DMS79 (cell line): ENCODE data around the gene RAPGEF1.
A peak's percentile ranks its signal among the peaks of the same experiment; 100 is the strongest.
"Not testable (repeated sequence)": the region's sequence is repeated elsewhere in the genome, so short reads cannot be mapped to it uniquely, and the experiment has no call there.

Experiments
- DNase-seq: peaks from one replicate; lab custom pipeline; 2025; lab: John Stamatoyannopoulos, UW

RAPGEF1 gene

DNA sequence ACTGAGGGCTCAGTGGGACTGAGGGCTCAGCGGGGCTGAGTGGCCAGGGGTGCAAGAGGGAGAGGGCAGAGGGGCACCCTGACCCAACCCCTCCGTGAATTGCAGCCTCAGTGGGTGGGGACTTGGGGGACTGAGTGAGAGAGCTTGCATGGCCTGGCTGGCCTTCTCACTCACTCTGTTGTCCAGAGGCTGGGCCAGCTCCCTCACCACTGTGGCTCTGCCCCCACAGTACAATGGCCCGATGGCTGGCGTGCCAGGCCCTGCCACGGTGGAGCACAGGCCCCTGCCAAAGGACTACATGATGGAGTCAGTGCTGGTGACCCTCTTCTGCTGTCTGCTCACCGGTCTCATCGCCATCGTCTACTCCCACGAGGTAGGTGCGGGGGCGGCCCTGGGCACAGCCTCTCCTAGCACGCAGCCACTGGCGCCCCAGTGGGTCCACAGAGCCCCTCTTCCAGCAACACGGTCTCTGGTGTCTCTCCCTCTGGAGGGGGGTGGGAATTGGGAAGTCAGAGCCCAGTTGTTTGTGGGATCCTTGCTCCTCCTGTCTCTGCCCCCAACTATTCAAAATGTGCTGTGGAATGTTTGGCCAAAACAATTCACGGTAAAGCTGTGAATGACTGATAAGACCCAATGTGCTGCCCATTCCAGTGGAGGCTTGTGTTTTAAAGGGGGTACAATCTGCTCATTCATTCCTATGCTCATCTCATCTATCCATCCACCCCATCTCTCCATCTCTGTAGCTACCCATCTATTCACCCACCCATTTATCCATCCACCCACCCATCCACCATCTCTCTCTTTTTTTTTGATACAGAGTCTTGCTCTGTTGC lies 183.8 kb downstream of the RAPGEF1 start:
- no peak for DNase-seq

DNA sequence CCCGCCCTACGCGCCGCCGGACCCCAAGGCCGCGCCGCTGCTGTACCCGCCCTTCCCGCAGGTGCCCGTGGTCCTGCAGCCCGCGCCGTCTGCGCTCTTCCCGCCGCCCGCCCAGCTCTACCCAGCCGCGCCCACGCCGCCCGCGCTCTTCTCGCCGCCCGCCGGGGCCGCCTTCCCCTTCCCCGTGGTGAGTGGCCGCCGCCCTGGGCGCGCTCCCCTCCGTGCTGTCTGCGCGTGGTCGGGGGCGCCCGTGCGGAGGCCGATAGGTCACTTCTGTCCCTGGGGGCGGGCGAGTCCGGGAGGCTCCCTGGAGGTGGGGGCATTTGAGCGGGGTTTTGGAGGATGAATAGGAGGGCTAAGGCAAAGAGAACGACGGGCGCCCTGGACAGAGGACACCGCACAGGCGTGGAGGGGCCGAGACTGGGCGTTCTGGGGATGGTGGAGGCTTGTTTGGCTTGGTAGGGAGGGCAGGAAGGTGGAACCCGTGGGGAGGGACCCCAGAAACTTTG lies 185.0 kb downstream of the RAPGEF1 start:
- DNase-seq = no peak

DNA sequence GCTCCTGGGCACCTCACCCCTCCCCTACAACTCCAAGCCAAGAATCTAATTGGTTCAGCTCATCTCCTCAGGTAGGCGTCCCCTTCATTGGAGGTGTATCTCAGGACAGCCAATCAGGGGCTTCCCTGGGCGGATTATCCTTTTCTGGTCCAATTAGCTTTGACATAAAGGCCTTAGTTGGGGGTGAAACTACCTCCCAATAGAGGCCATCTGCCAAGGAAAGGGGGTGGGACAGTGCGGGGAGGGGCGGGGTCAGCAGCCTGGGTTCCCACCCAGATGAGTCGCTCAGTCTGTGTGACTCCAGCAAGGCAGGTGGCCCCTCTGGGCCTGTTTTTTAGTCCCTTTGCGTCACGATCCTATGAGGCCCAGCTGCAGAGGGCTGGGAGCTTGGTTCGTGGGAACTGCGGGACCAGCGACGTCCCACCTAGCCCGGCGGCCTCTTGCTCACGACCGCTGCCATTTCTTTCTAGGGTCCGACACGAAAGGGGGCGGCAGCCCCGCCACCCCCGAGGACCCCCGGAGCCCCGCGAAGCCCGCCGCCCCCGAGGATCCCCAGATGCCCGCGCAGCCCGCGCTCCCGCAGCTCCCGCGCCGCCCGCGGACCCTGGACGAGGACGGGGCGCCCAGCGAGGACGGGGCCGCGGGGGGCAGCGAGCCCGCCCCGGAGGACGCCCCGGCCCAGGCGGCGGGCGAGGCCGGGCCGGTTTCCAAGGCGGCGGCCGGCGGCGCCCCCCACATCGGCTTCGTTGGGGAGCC lies 185.6 kb downstream of the RAPGEF1 start:
- DNase-seq = no peak

DNA sequence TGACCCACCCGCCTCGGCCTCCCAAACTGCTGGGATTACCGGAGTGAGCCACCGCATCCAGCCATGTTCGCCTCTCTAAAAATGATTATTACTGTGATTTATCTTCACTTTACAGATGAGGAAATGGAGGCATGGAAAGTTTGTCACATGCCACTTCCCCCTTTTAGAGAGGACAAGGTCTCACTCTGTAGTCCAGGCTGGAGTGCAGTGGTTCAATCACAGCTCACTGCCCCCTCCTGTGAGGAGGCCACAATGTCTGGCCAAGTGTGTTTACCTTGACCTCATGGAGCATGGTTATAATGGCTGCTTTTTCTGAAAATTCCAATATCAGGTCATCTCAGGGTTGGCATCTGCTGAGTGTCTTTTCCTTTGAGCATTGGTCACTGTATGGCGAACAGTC lies 187.8 kb downstream of the RAPGEF1 start:
- DNase-seq = no peak

DNA sequence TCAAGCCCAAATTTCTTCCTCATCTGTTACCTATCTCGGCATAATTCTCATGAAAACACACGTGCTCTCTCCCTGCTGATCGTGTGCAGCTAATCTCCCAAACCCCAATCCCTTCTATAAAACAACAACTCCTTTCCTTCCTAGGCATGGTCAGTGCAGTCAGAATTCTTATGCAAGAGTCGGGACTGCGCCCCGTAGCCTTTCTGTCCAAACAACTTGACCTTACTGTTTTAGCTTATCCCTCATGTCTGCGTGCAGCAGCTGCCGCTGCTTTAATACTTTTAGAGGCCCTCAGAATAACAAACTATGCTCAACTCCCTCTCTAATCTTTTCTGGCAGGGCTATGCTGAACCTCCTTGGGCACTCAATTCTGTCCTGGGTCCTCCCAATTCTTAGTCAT lies 189.4 kb downstream of the RAPGEF1 start:
- not testable (repeated sequence) for DNase-seq

DNA sequence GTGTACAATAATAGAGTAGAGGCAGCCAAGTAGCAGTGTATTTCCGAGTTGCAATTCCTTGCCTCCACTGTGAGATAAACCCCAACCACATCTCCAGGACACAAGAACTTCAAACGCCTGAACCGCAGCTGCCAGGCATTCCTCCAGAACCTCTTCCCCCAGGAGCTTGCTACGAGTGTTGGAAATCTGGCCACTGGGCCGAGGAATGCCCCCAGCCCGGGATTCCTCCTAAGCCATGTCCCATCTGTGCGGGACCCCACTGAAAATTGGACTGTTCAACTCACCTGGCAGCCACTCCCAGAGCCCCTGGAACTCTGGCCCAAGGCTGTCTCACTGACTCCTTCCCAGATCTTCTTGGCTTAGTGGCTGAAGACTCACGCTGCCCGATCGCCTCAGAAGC lies 190.7 kb downstream of the RAPGEF1 start:
- not testable (repeated sequence) for DNase-seq

DNA sequence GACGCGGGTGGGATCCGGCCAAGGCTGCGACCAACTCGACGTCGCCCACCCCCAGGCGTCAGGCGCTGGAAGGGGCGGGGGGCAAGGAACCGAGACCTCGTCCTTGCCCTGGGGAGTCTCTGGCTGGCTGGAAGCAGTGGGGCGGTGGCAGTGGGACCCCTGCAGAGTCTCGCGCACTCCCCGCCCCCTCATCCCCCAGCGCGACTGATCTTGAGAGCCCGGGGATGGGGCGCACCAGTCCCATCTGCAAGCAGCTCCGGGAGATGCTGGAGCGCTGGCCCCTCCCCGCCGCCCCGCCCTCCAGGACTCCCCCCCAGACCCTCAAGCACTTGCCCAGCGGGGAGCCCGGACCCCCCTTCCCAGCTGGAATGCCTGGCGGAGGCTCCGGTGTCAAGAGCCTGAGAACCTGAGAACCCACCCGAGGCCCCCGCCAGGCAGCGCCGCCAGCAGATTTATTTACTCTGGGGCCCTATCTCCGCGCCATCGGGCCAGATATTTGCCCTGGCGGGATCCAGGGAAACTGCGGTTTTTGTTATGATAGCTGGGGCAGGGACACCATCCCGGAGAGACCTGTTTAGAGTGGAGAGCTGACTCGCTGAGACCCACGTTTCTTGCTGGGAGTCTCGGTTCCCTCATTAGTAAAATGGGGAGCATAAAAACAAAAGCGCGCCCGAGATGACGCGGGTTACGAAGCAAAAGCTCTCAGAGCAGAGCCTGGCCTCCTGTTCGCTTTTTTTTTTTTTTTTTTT lies 193.4 kb downstream of the RAPGEF1 start:
- DNase-seq = peak; percentile 13

DNA sequence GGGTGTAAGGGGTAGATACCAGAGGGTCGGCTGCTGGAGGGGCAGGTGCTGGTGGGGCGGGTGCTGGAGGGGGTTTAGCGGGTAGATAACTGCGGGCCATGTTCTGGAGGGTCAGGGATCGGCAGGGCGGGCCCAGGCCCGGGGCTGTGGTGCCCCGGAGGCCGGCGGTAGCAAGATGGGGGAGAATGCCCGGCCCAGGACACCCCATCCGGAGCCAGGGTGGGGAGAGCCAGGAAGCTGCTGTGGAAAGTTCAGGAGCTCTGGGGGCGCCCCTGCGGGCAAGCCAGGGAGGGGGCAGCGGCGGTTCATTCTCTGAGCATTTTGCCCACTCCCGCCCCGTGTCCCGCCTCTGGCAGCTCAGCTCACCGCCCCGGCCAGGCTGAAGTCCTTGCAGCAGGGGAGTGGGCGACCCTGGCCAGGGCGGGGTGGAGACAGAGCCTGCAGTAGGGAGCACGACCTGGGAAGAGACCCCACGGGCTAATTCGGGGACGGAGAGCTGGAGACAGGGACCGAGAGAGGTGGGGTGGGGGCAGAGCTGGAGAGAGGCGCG lies 194.0 kb downstream of the RAPGEF1 start:
- DNase-seq = no peak

DNA sequence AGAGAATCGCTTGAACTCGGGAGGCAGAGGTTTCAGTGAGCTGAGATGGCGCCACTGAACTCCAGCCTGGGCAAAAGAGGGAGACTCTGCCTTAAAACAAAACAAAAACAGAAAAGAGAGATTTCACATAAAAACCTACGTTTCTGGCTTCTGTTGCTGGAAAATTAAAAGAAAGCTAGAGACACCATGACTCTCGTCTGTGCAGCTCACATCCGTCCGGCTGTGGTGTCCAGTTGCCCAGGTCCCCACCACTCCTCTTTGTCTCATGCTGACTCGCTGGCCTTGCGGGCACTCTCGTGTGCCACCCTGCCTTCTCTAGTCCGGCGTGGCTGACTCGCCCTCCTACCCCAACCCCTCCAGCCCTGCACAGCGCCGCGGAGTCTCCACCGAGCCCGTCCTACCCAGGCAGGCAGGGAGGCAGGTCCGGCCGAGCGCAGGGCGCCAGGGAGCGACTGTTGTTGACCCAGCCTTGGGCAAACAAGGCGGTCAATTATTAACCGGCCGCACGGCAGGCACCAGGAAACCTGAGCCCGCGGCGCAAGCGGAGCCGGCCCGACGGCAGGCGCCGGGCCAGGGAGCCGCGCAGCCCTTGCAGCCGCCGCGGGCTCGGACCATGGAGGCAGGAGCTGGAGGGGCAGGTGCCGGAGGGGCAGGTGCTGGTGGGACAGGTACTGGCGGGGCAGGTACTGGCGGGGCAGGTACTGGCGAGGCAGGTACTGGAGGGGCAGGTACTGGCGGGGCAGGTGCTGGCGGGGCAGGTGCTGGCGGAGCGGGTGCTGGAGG lies 194.7 kb downstream of the RAPGEF1 start, which contains the start of gene PRRT1B:
Gene PRRT1B, plus strand, starts transcription at position 521 of the 783 bp plus-strand sequence. Its CDS starts 93 bp downstream, at position 614.
- no peak for DNase-seq

DNA sequence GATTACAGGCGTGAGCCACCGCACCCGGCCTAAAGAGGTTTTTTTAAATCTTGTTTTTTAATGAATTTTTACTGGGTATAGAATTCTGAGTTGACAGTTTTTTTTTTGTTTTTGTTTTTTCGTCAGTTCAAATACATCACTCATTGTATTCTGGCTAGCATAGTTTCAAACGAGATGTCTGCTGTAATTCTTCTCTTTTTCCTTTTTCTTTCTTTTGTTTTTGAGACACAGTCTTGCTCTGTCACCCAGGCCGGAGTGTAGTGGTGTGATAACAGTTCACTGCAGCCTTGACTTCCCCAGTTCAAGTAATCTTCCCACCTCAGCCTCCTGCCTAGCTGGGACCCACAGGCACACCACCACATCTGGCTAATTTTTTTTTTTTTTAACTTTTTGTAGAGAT lies 196.7 kb downstream of the RAPGEF1 start:
- no peak for DNase-seq

DNA sequence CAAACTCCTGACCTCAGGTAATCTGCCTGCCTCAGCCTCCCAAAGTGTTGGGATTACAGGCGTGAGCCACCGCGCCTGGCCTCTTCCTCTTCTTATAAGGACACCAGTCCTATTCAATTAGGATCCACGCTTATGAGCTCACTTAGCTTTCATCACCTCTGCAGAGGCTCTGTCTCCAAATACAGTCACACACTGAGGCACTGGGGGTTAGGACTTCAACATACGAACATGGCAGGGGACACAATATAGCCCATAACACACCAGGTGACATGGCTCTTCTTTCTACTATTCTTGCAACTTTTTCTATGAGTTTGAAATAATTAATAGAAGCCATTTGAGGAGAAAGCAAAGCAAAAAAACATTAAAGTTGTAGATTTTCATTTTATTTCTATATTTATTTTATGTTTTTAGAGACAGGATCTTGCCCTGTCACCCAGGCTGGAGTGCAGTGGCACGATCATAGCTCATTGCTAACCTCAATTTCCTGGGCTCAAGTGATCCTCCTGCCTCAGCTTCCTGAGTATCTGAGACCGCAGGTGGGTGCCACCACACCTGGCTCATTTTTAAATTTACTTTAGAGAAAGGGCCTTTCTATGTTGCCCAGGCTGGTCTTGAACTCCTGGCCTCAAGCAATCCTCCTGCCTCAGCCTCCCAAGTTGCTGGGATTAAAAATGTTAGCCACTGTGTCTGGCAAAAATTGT lies 200.5 kb downstream of the RAPGEF1 start:
- DNase-seq = no peak

DNA sequence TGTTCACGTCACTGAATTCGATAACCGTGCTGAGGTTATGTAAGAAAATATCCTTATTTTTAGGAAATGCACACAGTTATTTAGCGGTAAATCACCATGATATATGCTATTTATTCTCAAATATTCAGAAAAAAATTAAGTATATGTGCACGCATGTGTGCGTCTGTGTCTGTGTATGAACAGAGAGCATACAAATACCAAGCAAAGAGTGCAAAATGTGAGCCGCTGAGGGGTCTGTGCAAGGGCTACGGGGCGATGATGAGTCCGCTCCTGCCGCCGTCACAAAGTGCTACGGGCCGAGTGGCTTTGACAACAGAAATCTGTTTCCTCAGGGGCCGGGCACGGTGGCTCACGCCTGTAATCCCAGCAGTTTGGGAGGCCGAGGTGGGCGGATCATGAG lies 201.9 kb downstream of the RAPGEF1 start:
- DNase-seq = no peak

DNA sequence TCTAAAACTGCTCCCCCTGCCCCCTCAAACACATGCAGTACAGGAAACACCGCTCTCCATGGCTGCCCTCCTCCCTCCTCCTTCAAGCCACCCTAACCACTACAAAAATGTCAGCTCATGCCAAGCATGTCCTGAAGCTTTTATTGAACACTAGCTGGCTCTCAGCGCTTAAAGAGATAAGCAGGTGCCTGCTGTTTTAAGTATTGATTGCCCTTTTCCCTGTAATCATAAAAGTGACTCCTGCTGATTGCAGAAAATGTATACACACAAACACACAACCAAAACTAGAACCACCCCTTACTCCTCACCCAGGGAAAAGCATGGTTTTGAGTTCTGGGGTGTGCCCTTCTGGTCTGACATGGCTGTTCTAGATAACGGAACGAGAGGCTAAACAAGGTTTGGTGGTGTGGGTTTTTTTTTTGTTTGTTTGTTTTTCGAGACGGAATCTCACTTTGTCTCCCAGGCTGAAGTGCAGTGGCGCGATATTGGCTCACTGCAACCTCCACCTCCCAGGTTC lies 205.1 kb downstream of the RAPGEF1 start:
- DNase-seq = peak; percentile 71

DNA sequence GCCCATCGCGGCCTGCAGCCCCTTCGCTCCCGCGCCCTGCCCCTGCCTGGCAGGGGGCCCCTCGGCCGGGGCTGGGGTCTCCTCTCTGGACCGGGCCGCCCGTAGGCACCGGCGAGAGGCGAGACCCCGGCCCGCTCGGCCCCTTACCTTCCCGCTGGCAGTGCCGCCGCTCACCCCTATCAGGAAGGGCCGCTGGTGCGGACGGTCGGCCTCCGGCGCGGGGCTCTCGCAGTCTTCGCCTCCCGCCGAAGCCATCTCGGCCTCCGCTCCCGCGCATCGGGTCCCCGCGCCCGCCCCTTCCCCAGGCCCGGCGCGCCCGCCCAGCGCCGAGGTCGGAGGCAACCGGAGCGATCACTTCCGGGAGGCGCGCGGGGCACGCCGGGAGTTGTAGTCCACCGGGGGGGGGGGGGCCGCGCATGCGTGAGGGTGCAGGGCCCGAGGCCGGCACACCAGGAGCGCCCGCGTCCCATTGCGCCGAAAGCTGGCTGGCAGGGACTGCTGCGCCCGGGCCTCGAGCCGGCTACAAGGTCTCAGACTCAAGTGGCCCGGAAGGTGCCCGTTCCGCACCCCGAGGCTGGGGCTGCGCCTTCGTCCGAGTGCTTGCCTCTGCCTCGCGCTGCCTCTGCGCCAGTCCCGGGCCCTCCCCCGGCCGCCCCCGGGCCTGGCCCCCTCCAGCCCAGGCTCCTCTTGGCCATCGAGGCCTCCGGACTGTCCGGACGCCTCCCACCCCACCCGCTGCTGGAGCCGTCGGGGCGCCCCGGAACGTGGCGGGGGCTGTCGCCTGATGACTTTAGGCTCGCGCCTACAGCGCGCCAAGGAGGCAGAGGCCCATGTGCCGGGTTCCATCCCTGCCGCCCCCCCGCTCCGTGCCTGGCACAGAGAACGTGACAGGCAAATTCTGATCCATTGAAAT lies 208.7 kb downstream of the RAPGEF1 start, which contains the start of gene UCK1:
Gene UCK1, minus strand, starts transcription at position 344 of the 913 bp plus-strand sequence. Its CDS starts 89 bp downstream, at position 255.
- peak; percentile 77 for DNase-seq

DNA sequence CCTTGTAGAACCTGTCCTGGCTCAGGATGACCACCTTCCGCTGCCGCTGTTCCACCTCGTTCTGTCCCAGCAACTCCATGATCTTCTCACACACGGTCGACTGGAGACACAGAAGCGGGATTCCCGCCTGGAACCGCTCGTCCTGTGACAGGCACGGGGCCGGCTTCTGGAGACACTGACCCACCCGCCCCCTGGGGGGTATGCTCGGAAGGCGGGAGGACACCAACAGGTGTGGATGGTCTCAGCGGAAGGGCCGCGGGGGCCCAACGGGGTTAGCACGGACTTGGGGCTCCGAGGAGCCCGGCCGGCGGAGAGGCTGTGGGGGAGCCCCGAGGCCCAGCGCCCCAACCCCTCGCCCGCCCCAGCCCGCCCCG lies 209.3 kb downstream of the RAPGEF1 start:
- no peak for DNase-seq

DNA sequence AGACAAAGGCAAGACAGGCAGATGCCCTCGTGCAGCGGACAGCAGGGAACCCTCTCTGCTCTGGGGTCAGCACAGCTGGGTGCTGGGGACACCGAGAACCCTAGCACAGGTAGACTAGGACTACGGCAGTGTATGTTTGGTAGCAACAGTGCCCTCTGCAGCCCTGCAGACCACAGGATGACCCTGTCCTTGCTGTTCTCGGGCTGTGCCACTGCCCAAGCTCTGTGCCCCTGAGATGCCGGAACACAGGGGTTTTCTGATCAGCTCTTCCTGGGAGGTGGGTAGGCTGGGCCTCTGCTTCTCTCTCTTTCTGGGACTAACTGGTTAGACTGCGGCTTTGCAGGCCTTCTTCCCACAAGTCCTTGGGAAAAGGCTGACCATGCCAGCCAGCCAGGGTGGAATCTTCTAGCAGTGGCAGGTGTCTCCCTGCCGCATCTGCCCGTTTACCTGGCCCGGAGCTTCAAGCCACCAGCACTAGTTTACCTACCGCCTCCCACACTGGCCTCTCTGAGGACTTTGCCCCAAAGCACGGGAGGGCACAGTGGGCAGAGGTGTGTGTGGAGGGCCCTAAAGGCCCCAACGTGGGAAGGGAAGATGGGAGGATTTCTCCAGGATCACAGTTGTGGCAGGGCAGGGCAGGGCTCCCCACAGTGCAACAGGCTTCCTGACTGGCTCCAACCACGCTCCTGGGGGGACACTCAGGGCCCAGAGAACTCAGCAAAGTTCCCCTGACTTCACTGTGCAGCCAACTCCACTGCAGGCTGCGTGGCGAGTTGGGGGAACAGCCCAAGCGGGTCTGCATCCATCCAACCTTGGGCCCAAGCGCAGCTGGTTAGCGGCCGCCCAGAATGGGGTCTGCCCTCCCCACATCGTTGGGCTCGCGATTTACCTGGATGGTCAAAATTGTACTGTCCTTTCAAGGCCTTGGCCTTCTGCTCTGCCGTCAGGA lies 210.0 kb downstream of the RAPGEF1 start:
- DNase-seq = no peak

DNA sequence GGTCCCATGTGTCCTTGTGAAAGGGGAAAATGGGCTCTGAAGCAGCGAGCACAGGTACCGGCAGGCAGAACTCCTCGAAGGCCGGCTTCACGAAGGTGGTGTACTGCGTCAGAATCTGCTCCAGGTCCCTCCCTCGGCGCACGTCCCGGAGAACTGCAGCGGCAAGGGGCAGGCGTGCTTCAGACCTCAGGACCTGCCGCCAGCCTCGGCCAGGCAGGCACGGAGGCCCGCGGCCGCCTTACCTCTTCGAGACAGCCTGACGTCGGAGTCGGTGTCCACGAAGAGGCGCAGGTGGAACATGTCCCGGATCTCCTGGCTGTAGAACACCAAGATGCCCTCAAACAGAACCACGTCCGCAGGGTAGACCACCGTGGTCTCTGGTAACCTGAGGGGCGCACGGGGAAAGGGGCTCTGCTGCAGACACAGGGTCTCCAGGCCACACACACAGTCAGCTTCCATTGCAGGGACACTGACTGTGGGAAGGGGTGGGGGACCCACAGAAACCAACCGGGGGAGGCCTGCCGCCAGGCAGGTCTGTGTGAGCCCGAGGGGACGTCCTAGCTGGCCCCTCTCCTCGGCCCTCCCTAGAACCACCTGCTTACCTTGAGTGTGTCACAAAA lies 210.9 kb downstream of the RAPGEF1 start:
- no peak for DNase-seq
